AG08395 (cell line): ENCODE results near the gene ZDHHC4.
A peak's percentile ranks its signal among the peaks of the same experiment; 100 is the strongest.

Source experiments
- DNase-seq: peaks from one replicate; pipeline ENCODE4 v3.0.0; 2012; ENCODE audit warnings: mixed read lengths, low spot score

Gene ZDHHC4

DNA sequence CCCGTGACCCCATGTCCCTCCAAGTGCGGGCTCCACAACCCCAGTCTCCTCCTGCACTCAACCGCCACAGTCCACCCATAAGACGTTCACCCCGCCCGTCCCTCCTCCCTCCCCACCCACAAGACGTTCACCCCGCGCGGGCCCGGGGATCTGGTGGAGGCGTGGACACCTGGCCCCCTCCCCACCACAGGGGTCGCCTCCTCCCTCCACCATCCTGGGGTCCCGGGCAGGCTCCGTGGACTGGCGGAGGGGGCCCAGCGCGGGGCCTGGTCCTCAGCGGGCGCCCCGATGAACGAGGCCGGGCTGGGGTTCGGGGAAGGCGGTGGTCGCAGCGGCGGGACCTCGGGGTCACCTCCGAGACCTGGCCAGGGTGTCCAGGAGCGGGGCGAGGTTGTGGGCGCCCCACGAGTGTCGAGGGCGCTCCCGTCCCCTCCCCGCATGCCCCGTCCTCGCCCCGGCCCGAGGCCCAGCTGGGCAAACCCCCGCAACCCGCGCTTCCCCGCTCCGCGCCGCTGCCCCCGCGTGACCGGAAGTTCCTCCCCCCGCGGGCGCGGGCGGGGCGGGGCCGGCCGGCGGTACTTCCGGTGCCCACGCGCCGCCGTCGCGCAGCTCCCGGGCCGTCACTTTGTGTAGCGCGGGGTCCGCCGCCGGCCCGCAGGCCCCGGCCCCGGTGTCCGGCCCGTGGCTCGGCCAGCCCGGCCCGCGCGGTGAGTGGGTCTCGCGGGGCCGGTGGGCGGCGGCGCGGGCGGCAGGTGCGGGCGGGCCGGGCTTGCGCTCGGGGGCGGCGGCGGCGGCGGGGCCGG lies 59.7 kb downstream of the ZDHHC4 start, which contains the start of gene ZNF316:
Gene ZNF316 (plus strand): TSS at position 578 of the 803 bp plus-strand sequence. CDS start 5,092 bp downstream, outside the sequence.
- DNase-seq, result peak; percentile 91

DNA sequence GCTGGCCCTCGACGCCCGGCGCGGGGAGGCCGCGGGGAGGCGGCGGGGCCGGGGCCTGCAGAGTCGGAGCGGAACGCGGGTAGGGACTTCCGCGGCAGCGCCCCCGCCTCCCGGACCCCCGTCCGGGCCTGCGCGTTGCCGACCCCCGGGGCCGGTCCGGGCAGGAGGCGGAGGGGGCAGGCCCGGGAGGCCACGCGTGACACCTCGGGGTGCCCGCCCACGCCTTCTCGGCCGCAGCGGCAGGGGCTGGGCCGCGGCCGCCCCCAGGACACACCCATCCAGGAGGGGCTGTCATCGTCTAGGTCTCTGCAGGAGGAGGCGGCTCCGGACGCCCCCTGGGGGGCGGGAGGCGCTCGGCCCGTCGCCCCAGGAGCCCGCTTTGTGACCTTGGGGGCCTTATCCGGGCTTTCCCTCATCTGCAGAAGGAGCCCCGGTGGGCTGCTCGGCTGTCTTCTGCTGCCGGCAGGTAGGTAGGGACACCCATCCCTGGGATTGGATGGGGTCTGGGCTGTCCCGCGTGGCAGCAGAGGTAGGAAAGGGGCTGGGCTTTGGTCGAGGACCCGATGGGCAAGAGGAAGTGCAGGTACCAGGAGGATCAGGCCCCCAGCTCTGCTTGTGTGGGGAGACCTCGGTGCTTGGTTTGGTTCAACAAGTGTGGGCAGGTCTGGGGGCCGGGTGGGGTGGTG lies 60.4 kb downstream of the ZDHHC4 start:
- peak; percentile 56 for DNase-seq
